Activated CD4-positive, alpha-beta T cell treated with anti-CD3 and anti-CD28 coated beads for 36 hours (primary cell): ENCODE data around the gene INSL3. TPM values are rescaled to one million over a fixed set of nuclear protein-coding genes. Genes with fewer than 3 reads are reported as not detected.
A peak's percentile ranks its signal among the peaks of the same experiment; 100 is the strongest.

Experiments
- ATAC-seq: fragments of 200-7000 bp; cut with Tn5 transposase; one replicate; pipeline ENCODE4 v1.10.0; 2021; ENCODE audit warnings: mild to moderate bottlenecking, moderate library complexity
- CTCF ChIA-PET: fragments of 350-600 bp; sonication (Branson Sonifier 250); formaldehyde crosslinking; loops from one replicate; lab custom pipeline; 2021; ENCODE audit warnings: antibody characterized with exemption; lab: Charles Lee
- POLR2A ChIA-PET: fragments of 350-600 bp; sonication (Branson Sonifier 250); formaldehyde crosslinking; loops from one replicate; lab custom pipeline; 2021; ENCODE audit warnings: antibody characterized with exemption, inconsistent platforms; lab: Charles Lee
- DNase-seq: peaks from one replicate; pipeline ENCODE4 v3.0.0-alpha.2; 2020
- H3K27ac Mint-ChIP-seq: one replicate; pipeline ENCODE4 v1.8.0; 2021; ENCODE audit warnings: mixed read lengths
- H3K27me3 Mint-ChIP-seq: one replicate; pipeline ENCODE4 v1.8.0; 2021; ENCODE audit warnings: mixed read lengths
- H3K36me3 Mint-ChIP-seq: one replicate; pipeline ENCODE4 v1.8.0; 2021; ENCODE audit warnings: low read depth, mixed read lengths
- H3K4me1 Mint-ChIP-seq: one replicate; pipeline ENCODE4 v1.8.0; 2021; ENCODE audit warnings: mixed read lengths
- H3K4me3 Mint-ChIP-seq: one replicate; pipeline ENCODE4 v1.8.0; 2021; ENCODE audit warnings: mild to moderate bottlenecking, moderate library complexity, mixed read lengths
- H3K9me3 Mint-ChIP-seq: one replicate; pipeline ENCODE4 v1.8.0; 2021; ENCODE audit warnings: low read depth, mixed read lengths
- intact Hi-C, 2 experiments: fragments of 100-400 bp; cut with DNase I in 1 of 2; cut with micrococcal nuclease in 1 of 2; formaldehyde crosslinking; loops; one replicate each; pipeline versions ENCODE4 v1.14.2 to v1.15.1; 2022 to 2024; cut with DNase I, micrococcal nuclease
- total RNA-seq, 2 experiments: library from RNA; stranded (reverse); gene quantifications; one replicate each; pipeline ENCODE4 v1.2.3, GENCODE V29; 2021

INSL3 gene
- total RNA-seq, 2 experiments from 2014 or later: 6.9 to 9.7 TPM

DNA sequence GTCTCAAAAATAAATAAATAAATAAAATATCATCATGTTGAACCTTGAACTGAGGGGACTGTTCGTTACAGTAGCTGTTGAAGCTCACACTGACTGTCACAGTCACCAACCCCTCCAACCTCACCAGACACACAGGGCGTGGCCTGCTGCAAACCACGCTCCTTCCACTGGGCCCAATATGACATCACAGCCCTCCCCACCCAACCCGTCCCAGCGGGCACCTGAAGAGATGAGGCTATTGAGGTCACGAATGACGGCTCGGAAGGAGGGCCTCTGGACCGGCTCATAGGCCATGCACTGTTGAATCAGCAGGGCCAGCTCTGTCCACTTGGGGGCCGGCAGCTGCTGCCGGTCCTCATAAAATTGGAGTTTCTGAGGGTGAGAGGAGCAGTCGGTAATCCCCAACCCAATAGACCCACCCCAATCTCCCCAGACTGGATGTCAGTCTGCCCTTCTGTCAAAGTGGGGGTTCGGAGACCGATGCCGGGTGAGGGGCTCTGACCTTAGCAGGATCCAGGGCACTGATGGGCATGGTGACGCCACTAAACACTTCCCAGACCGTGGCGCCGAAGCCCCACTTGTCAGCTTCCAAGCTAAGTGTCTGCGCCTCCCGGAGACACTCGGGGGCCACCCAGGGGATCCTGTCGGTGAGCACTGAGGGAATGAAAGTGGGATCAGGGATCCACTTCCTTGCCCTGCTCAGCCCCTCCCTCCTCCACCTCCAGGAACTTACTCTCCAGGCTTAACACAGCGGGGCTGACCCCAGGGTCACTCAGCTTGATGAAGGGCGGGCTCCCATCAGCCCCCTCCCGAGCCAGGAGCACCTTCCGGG is 13.2 kb upstream of the INSL3 start:
- no peaks in the 10 kb centered on the region for H3K27me3 Mint-ChIP-seq
- peaks cover 84% of the 10 kb centered on the region for H3K36me3 Mint-ChIP-seq
- H3K4me1 Mint-ChIP-seq: peaks cover 10% of the 10 kb centered on the region
- H3K9me3 Mint-ChIP-seq: peaks cover 2% of the 10 kb centered on the region
- no peak overlapping the region for H3K4me3 Mint-ChIP-seq
- ChIA-PET CTCF (interaction anchor here (1.3 to 1.8 kb wide), 2 partner anchors 25 to 31 kb away, joined by 4 read pairs; partner anchors contain the start of gene RPL18A), POLR2A (no interaction called here)
- ATAC-seq: no peak
- DNase-seq: no peak
- no peak overlapping the region for H3K27ac Mint-ChIP-seq
- intact Hi-C loops: no loop called here

DNA sequence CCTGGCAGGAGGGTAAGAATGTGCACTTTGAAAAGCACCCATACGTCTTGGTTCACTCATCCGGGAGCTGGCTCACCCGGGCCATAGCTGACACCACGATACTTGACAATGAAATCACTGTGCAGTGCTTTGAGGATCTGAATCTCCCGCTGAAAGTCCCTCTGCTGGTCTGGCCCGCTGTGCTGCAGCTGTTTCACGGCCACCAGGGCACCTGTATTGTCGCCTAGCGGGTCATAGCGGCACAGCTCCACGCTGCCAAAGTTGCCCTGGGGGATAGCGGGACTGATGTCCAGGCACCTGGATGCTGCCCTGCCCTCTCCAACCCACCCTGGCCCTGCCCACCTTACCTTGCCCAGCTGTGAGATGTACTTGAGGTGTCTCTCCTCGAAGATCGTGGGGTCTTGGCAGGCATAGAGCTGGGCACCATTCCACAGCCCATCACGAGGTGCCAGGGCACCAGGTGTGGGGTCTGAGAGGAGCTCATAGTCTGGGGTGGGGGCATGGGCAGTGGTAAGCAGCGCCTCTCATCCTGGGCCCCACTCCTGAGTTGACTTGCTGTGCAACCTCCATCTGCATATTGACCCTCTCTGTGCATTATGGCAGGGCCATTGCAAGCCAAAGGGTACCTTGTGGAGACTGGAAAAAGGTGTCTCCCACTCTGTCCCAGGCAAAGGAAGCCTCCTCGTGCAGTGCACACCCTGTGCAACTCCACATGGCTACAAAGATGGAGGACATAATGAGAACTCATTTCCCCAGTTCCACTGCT is 11.3 kb upstream of the INSL3 start:
- CTCF ChIA-PET: interaction anchor here (0.6 to 1.8 kb wide), 7 partner anchors 16 to 262 kb away, joined by 3 to 4 read pairs (median 3); no protein-coding TSS in a partner anchor
- no peak for ATAC-seq
- Mint-ChIP-seq H3K36me3 (peaks cover 75% of the 10 kb centered on the region), H3K27me3 (no peaks in the 10 kb centered on the region), H3K4me1 (peaks cover 10% of the 10 kb centered on the region), H3K4me3 (no peak overlapping the region), H3K27ac (no peak overlapping the region), H3K9me3 (peaks cover 2% of the 10 kb centered on the region)
- intact Hi-C loops: no loop called here
- POLR2A ChIA-PET: interaction anchor here (0.5 to 1.0 kb wide), 2 partner anchors 9 to 737 kb away, joined by 3 read pairs; no protein-coding TSS in a partner anchor
- DNase-seq: no peak

DNA sequence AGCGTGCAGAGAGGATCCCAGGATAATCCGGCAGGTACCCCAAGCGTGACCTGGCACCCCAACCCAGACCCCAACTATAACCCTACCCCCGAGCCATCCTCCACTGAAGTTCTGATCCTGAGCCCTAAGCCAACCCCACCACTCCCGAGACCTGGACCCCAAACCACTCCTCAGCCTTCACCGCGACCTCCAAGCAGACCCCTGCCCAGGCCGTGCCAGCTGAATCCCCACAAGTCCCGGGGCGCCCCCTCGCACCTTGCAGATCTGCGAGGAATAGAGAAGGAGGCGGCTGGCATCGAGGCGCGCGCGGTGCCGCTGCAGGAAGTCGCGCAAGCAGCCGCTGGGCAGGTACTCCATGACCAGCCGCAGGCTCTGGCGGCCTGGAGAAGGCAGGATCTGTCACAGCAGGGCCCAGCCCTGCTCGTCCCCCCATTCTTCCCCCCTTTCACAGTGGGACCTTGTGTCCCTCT is 10.1 kb upstream of the INSL3 start:
- DNase-seq (no peak), ATAC-seq (no peak)
- Mint-ChIP-seq H3K27ac (no peak overlapping the region), H3K4me3 (no peak overlapping the region), H3K4me1 (peaks cover 8% of the 10 kb centered on the region), H3K9me3 (peaks cover 2% of the 10 kb centered on the region), H3K36me3 (peaks cover 69% of the 10 kb centered on the region), H3K27me3 (no peaks in the 10 kb centered on the region)
- intact Hi-C loops: loop anchor here (2.0 kb wide), 1 partner anchor 43 kb away; no protein-coding TSS in a partner anchor
- CTCF ChIA-PET: no interaction called here
- POLR2A ChIA-PET: interaction anchor here (0.8 to 1.1 kb wide), 2 partner anchors 16 to 28 kb away, joined by 4 to 6 read pairs; partner anchors contain the start of genes JAK3 and RPL18A

DNA sequence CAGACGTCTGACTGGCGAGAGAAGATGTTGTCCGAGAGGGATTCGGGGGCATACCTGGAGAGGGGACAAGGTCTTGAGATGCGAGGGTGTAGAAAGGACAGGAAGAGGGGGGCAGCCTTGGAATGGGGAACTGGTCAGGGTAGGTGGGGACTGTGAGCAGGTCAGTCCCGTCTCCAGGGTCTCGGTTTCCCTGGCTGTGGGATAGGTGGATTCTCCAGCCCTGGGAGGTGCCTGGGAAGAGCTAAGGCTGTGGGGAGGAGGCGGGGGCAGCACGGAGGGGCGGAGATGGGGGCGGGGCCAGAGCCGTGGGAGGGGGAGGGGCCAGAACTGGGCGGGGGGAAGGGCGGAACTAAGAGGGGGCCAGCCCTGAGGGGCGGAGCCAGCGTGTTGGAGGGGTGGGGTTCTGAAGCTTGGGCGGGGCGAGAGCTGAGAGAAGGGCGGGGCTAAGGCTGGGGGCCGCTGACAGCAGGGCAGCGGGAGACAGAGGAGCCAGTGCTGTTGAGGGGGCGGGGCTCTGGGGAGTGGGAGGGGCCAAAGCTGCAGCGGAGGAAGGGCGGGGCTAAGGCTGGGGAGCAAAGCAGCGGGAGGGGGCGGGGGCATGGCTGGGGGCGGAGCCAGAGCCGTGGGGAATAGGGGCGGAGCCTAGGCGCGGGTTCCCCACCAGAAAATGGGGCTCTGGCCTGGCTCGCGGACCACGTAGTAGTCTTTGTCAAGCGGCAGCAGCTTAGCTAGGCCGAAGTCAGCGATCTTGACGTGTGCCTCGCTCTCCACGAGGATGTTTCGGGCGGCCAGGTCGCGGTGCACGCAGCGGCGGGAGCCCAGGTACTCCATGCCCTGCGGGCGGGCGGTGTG is 9.5 kb upstream of the INSL3 start:
- peaks cover 2% of the 10 kb centered on the region for H3K9me3 Mint-ChIP-seq
- ATAC-seq (peak; percentile 90), DNase-seq (peak; percentile 87)
- peaks cover 6% of the 10 kb centered on the region for H3K4me1 Mint-ChIP-seq
- no peak overlapping the region for H3K4me3 Mint-ChIP-seq
- H3K27me3 Mint-ChIP-seq: no peaks in the 10 kb centered on the region
- ChIA-PET POLR2A (interaction anchor here (0.8 to 1.1 kb wide), 2 partner anchors 17 to 29 kb away, joined by 4 to 6 read pairs; partner anchors contain the start of genes JAK3 and RPL18A), CTCF (interaction anchor here (0.5 kb wide), 1 partner anchor 442 kb away, joined by 4 read pairs; no protein-coding TSS in a partner anchor)
- no peak overlapping the region for H3K27ac Mint-ChIP-seq
- intact Hi-C loops: loop anchor here (1.0 to 2.0 kb wide), 3 partner anchors 12 to 83 kb away; no protein-coding TSS in a partner anchor
- peaks cover 65% of the 10 kb centered on the region for H3K36me3 Mint-ChIP-seq

DNA sequence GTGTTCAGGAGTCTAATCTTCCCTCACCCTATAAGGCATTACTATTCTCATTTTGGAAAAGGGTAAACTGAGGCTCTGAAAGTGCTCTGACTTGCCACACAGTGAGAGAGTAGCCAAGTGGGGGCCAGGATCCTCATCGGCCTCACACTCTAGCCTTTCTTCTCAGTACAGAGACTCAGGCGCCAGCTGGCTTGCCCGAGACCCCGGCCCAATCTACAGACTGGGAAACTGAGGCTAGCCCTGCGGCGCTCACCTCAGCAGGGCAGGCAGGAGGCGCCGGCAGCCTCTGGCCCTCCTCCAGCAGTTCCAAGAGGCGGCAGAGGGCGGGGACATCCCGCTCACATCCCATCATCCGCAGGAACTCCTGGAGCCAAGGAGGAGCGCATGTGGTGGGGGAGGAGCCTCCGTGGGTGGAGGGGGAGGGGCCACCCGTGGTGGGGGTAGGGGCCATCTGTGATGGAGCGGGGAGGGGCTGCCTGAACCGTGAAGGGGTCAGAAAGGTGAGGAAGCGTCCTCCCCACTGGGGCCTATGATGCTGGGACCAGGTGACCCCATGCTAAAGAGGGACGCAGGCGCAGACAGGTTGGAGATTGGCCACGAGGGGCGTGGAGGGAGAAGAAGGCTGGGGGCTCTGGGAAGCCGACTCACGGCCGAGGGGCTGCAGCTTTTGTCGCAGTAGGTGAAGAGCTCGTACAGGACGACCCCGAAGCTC is 8.7 kb upstream of the INSL3 start:
- CTCF ChIA-PET: no interaction called here
- peaks cover 58% of the 10 kb centered on the region for H3K36me3 Mint-ChIP-seq

DNA sequence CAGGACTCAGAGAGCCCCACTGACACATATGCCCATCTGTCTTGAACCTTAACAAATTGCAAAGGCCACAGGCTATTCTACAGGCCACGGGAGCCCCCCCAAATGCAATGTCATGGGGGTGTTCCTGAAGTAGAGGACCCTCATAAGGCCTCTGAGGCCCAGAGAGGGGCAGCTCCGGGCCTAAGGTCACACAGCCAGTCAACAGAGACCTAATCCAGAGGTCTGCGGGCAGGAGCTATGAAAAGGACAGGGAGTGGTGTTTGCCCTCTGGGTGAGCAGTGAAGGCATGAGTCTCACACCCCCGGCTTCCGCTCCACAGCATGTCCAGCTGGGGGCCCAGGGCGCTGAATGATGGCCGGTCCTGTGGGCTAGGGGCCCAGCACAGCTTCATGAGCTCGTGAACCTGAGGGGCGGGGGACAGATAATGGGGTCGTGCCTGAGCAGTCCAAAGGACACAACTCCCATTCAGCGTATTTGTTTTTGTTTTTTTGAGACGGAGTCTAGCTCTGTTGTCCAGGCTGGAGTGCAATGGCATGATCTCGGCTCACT is 5.3 kb upstream of the INSL3 start:
- no peaks in the 10 kb centered on the region for H3K4me1 Mint-ChIP-seq
- POLR2A ChIA-PET: no interaction called here

More for the DNA sequence above, 8.7 kb upstream of the INSL3 start:
- DNase-seq (no peak), ATAC-seq (no peak)
- H3K9me3 Mint-ChIP-seq: peaks cover 2% of the 10 kb centered on the region
- H3K27ac Mint-ChIP-seq: no peak overlapping the region
- POLR2A ChIA-PET: interaction anchor here (0.9 to 1.1 kb wide), 2 partner anchors 18 to 29 kb away, joined by 4 read pairs; partner anchors contain the start of genes JAK3 and RPL18A
- intact Hi-C loops: loop anchor here (1.0 to 2.0 kb wide), 3 partner anchors 12 to 83 kb away; no protein-coding TSS in a partner anchor
- H3K4me1 Mint-ChIP-seq: no peaks in the 10 kb centered on the region
- no peak overlapping the region for H3K4me3 Mint-ChIP-seq
- H3K27me3 Mint-ChIP-seq: no peaks in the 10 kb centered on the region

DNA sequence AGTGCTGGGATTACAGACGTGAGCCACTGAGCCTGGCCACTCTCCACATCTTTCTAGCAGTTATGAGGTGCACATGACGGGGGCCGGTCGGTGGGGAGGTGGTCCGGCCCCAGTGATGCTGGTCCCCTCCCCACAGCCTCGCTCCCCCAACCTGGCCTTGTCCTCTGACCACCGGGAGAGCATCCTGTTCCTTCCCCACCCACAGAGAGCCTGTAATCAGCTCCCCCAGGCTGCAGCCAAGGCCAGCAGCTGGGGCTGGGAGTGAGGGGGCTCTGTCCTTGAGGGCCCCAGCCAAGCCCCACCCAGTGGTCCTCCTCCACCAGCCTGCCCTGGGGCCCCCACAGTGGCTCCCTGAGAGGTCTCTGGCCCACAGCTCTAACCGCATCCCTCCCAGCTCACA is 3.0 kb upstream of the INSL3 start:
- no peaks in the 10 kb centered on the region for H3K27me3 Mint-ChIP-seq
- no peaks in the 10 kb centered on the region for H3K9me3 Mint-ChIP-seq
- ChIA-PET POLR2A (interaction anchor here (0.7 to 1.0 kb wide), 4 partner anchors 9 to 35 kb away, joined by 3 to 10 read pairs (median 6); partner anchors contain the start of gene RPL18A), CTCF (interaction anchor here (0.6 to 1.5 kb wide), 4 partner anchors 18 to 351 kb away, joined by 3 to 4 read pairs (median 3); partner anchors contain the start of gene CCDC124)
- intact Hi-C loops: no loop called here
- no peak overlapping the region for H3K4me3 Mint-ChIP-seq
- H3K4me1 Mint-ChIP-seq: no peaks in the 10 kb centered on the region
- H3K27ac Mint-ChIP-seq: no peak overlapping the region
- no peak for DNase-seq
- H3K36me3 Mint-ChIP-seq: peaks cover 18% of the 10 kb centered on the region
- ATAC-seq: peak; percentile 12

More for the DNA sequence above, 5.3 kb upstream of the INSL3 start:
- Mint-ChIP-seq H3K4me3 (no peak overlapping the region), H3K27ac (no peak overlapping the region), H3K27me3 (no peaks in the 10 kb centered on the region), H3K36me3 (peaks cover 33% of the 10 kb centered on the region), H3K9me3 (no peaks in the 10 kb centered on the region)
- DNase-seq (no peak), ATAC-seq (no peak)
- CTCF ChIA-PET: no interaction called here
- intact Hi-C loops: no loop called here

DNA sequence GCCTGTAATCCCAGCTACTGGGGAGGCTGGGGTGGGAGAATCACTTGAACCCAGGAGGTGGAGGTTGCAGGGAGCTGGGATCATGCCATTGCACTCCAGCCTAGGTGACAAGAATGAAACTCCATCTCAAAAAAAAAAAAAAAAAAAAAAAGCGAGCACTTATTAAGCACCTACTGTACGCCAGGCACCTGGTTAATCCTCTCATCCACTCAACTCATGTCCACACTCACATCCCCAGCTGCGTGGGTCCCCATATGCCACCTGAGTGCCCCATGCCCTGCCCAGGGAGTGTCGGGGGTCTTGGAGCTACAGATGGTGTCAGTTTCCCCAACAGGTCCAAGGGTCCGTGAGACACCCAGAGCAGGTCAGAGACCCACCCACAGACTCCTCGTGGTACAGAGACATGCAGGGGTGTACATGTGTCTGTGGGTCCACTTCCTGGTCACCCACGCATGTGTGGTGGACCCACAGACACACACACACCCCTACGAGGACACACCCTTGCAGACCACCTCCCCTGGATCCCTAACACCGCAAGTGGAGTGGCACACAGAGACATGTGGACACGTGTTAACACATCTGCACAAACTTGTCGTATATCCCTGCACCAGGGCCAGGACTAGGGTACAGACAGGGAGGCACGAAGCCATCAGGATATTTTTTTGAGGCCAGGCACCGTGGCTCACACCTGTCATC is 3.5 kb downstream of the INSL3 start:
- no peak overlapping the region for H3K4me3 Mint-ChIP-seq
- no peaks in the 10 kb centered on the region for H3K36me3 Mint-ChIP-seq
- ChIA-PET POLR2A (interaction anchor here (1.1 kb wide), 1 partner anchor 42 kb away, joined by 7 read pairs; the partner anchor contains the start of gene RPL18A), CTCF (no interaction called here)
- no peaks in the 10 kb centered on the region for H3K27me3 Mint-ChIP-seq
- intact Hi-C loops: no loop called here
- ATAC-seq (no peak), DNase-seq (no peak)
- H3K4me1 Mint-ChIP-seq: no peaks in the 10 kb centered on the region
- H3K27ac Mint-ChIP-seq: no peak overlapping the region
- no peaks in the 10 kb centered on the region for H3K9me3 Mint-ChIP-seq

DNA sequence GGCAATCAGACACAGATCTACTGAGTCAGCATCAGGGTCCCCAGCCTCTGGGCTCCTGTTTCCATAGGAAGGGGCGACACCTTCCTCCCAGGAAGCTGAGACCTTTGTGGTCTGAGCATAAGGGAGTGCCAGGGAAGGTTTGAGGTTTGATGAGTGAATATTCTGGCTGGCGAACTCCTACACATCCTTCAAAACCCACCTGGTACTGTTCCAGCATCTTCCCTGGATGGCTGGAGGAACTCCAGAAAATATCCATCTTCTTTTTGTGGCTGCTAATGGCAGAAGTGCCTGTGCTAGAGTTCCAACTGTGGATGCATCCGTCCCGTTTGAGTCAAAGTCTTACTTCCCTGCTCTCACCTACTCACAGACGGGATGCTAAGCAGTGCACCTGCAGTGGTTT is 9.2 kb downstream of the INSL3 start:
- ChIA-PET POLR2A (no interaction called here), CTCF (interaction anchor here (0.5 to 0.6 kb wide), 2 partner anchors 310 to 1684 kb away, joined by 3 read pairs; no protein-coding TSS in a partner anchor)
- no peak overlapping the region for H3K27ac Mint-ChIP-seq
- no peak overlapping the region for H3K4me3 Mint-ChIP-seq
- peaks cover 12% of the 10 kb centered on the region for H3K4me1 Mint-ChIP-seq
- H3K27me3 Mint-ChIP-seq: no peaks in the 10 kb centered on the region
- H3K9me3 Mint-ChIP-seq: no peaks in the 10 kb centered on the region
- H3K36me3 Mint-ChIP-seq: no peaks in the 10 kb centered on the region
- ATAC-seq (no peak), DNase-seq (no peak)
- intact Hi-C loops: no loop called here
